ENCODE data around the gene STK17A.

- TF ChIP-seq GATA3 (IDR thresholded peaks at IDR 0.05; ENCODE audit: low read depth, low read length) (no peak), GATA2 (IDR thresholded peaks at IDR 0.05; ENCODE audit: low read depth, low read length) (no peak)
These were observed 17.1 kb upstream of the STK17A start for GRCh38 chr7:43565786-43566185.

All from SH-SY5Y (cell line).